Duodenal mucosa (tissue), 2 donors: Measurements from ENCODE around the gene SLC12A9.

Experiments used
- H3K27ac ChIP-seq: one replicate; pipeline ENCODE4 v1.7.0; 2013; ENCODE audit warnings: low read depth, low read length
- H3K27me3 ChIP-seq, 2 donors: one replicate each; pipeline ENCODE4 v1.7.0; 2013; ENCODE audit warnings: low read length in 2 of 2, control low read depth in 1 of 2; ENCODE audit not compliant: insufficient read depth in 2 of 2, control insufficient read depth in 1 of 2
- H3K36me3 ChIP-seq, 2 donors: one replicate each; pipeline ENCODE4 v1.7.0; 2013; ENCODE audit warnings: low read length in 2 of 2, control low read depth in 1 of 2; ENCODE audit not compliant: insufficient read depth in 2 of 2, control insufficient read depth in 1 of 2
- H3K4me1 ChIP-seq, 2 donors: one replicate each; pipeline ENCODE4 v1.7.0; 2013; ENCODE audit warnings: low read length in 2 of 2, control low read depth in 1 of 2; ENCODE audit not compliant: insufficient read depth in 2 of 2, control insufficient read depth in 1 of 2
- H3K4me3 ChIP-seq, 2 donors: one replicate each; pipeline ENCODE4 v1.7.0; 2013; ENCODE audit warnings: low read length in 2 of 2, low read depth in 1 of 2
- H3K9ac ChIP-seq, 2 donors: one replicate each; pipeline ENCODE4 v1.7.0; 2013; ENCODE audit warnings: low read length in 2 of 2, low read depth in 1 of 2
- H3K9me3 ChIP-seq, 2 donors: one replicate each; pipeline ENCODE4 v1.7.0; 2013; ENCODE audit warnings: low read length in 2 of 2, control low read depth in 1 of 2; ENCODE audit not compliant: control insufficient read depth in 1 of 2

Gene SLC12A9

GRCh38 chr7:100860702-100861615 lies 8.4 kb downstream of the SLC12A9 start:
- no peak overlapping the region for H3K27ac ChIP-seq
- H3K9me3 ChIP-seq, result no peaks in the 10 kb centered on the region
- H3K4me1 ChIP-seq, result peaks cover 14 to 18% of the 10 kb centered on the region in 2 donors
- H3K36me3 ChIP-seq, result peaks cover 9 to 36% of the 10 kb centered on the region in 2 donors
- H3K27me3 ChIP-seq, result no peaks in the 10 kb centered on the region
- H3K4me3 ChIP-seq, result no peak overlapping the region
- no peak overlapping the region for H3K9ac ChIP-seq

DNA sequence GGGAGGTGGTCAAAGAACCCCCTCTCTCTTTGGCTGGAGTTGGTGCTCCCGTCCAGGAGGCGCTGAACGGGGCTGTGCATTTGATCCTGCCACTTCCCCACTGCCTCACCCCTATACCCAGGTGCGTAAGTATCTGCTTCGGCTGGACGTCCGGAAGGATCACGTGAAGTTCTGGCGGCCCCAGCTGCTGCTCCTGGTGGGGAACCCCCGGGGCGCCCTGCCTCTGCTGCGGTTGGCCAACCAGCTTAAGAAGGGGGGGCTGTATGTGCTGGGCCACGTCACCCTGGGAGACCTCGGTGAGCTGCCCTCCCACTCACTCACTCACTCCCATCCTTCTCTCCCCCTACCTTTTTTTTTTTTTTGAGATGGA lies 9.1 kb downstream of the SLC12A9 start:
- no peaks in the 10 kb centered on the region for H3K9me3 ChIP-seq
- H3K27me3 ChIP-seq, result no peaks in the 10 kb centered on the region
- H3K4me3 ChIP-seq, result no peak overlapping the region
- no peak overlapping the region for H3K27ac ChIP-seq
- H3K36me3 ChIP-seq, result peaks cover 9 to 36% of the 10 kb centered on the region in 2 donors
- H3K9ac ChIP-seq, result no peak overlapping the region
- H3K4me1 ChIP-seq, result peaks cover 17 to 21% of the 10 kb centered on the region in 2 donors

DNA sequence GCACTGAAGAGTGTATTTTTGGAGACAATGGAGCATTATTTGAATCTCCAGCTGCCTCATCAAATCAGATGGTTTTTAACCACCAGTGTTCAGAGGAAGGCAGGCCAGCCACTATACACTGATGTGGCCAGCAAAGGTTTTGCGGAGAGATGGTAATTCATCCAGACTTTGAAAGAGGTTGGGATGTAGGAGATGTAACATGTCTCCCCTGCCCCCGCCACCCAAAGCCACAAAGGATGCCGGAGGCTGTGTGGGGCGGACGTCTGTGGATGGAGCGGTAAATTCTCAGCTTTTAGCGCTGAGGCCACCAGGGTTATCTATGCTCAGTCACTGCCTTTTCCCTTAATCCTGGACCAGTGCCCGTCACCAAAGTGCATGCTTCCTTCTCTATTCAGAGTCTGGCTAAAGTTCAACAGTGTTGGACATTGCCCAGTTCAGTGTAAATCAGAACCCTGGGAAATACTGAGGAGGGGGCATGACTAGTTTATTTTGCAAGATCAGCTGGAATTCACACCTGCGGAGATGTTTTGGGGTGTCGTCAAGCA lies 11.0 kb downstream of the SLC12A9 start:
- no peak overlapping the region for H3K4me3 ChIP-seq
- H3K27ac ChIP-seq, result no peak overlapping the region
- peaks cover 22 to 32% of the 10 kb centered on the region in 2 donors for H3K4me1 ChIP-seq
- peaks cover 9 to 36% of the 10 kb centered on the region in 2 donors for H3K36me3 ChIP-seq
- no peak overlapping the region for H3K9ac ChIP-seq
- H3K9me3 ChIP-seq, result no peaks in the 10 kb centered on the region
- H3K27me3 ChIP-seq, result no peaks in the 10 kb centered on the region

DNA sequence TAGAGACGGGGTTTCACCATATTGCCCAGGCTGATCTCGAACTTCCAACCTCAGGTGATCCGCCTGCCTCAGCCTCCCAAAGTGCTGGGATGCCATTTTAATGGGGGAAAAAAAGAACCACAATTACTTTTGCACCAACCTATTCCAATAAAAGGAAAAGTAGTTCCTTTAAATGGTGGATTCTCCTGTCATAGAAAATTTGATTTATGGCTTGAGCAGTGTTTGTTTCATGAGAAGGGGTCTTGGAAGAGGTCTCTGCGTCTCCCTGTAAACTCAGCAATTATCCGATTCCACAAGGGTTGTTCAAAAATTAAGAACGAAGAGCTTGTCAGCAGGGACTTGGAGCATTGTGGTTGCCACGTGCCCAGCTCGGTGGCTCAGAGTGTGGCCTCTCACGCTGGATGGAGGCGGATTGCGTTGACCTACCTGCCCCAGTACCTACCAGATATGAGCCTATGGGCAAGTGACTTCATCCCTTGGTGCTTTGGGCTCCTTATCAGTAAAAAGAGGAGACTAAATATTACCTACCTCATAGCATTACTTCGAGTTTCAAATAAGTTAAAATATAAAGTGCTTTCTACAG lies 11.8 kb downstream of the SLC12A9 start:
- Histone ChIP-seq H3K36me3 (peaks cover 9 to 28% of the 10 kb centered on the region in 2 donors), H3K9ac (no peak overlapping the region), H3K27me3 (no peaks in the 10 kb centered on the region), H3K9me3 (no peaks in the 10 kb centered on the region), H3K4me3 (no peak overlapping the region), H3K4me1 (peaks cover 22 to 32% of the 10 kb centered on the region in 2 donors), H3K27ac (no peak overlapping the region)

GRCh38 chr7:100865372-100865911 lies 12.9 kb downstream of the SLC12A9 start:
- Histone ChIP-seq H3K36me3 (peaks cover under 1 to 22% of the 10 kb centered on the region in 2 donors), H3K4me3 (peak overlapping the region; percentile 68 to 72), H3K27ac (no peak overlapping the region), H3K9ac (peak overlapping the region in 1 of 2 donors; percentile 16), H3K9me3 (no peaks in the 10 kb centered on the region), H3K4me1 (peaks cover 22 to 32% of the 10 kb centered on the region in 2 donors), H3K27me3 (no peaks in the 10 kb centered on the region)

DNA sequence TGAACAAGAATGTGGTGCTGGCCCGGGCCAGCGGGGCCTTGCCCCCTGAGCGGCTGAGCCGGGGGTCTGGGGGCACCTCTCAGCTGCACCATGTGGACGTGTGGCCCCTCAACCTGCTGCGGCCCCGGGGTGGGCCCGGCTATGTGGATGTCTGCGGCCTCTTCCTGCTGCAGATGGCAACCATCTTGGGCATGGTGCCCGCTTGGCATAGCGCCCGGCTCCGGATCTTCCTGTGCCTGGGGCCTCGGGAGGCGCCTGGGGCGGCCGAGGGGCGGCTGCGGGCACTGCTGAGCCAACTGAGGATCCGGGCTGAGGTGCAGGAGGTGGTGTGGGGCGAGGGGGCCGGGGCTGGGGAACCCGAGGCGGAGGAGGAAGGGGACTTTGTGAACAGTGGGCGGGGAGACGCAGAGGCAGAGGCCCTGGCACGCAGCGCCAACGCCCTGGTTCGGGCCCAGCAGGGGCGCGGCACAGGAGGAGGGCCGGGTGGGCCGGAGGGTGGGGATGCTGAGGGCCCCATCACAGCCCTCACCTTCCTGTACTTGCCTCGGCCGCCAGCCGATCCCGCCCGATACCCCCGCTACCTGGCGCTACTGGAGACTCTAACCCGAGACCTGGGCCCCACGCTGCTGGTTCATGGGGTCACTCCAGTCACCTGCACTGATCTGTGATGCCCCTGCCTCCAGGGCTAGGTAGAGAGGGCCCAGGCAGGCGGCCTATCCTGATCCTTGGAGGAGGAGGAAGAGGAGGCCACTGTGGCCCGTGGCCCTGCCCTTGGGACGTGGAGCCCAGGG lies 13.6 kb downstream of the SLC12A9 start:
- Histone ChIP-seq H3K4me1 (peaks cover 22 to 32% of the 10 kb centered on the region in 2 donors), H3K27me3 (no peaks in the 10 kb centered on the region), H3K27ac (peak overlapping the region; percentile 57), H3K9me3 (no peaks in the 10 kb centered on the region), H3K9ac (peak overlapping the region; percentile 76 to 87), H3K4me3 (peak overlapping the region; percentile 68 to 72), H3K36me3 (peaks cover 0 to 16% of the 10 kb centered on the region in 2 donors)

DNA sequence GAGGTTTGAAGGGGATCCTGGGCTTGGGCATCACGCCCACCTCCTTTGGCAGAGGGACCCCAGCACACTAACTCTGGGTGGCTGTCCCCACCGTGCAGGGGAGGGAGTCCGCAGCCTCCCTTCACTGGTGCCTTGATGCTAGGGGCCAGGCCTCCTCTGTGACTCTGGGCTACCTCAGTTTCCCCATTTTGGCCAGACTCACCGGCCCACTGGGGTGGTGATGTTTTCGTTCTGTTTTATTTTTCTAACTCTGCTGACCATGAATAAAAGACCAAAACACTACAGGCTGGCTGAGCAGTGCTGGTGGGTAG lies 14.2 kb downstream of the SLC12A9 start:
- Histone ChIP-seq H3K9me3 (no peaks in the 10 kb centered on the region), H3K9ac (peak overlapping the region; percentile 76 to 87), H3K27ac (peak overlapping the region; percentile 57), H3K4me3 (peak overlapping the region; percentile 68 to 72), H3K27me3 (no peaks in the 10 kb centered on the region), H3K4me1 (peaks cover 22 to 32% of the 10 kb centered on the region in 2 donors), H3K36me3 (peaks cover 0 to 15% of the 10 kb centered on the region in 2 donors)

DNA sequence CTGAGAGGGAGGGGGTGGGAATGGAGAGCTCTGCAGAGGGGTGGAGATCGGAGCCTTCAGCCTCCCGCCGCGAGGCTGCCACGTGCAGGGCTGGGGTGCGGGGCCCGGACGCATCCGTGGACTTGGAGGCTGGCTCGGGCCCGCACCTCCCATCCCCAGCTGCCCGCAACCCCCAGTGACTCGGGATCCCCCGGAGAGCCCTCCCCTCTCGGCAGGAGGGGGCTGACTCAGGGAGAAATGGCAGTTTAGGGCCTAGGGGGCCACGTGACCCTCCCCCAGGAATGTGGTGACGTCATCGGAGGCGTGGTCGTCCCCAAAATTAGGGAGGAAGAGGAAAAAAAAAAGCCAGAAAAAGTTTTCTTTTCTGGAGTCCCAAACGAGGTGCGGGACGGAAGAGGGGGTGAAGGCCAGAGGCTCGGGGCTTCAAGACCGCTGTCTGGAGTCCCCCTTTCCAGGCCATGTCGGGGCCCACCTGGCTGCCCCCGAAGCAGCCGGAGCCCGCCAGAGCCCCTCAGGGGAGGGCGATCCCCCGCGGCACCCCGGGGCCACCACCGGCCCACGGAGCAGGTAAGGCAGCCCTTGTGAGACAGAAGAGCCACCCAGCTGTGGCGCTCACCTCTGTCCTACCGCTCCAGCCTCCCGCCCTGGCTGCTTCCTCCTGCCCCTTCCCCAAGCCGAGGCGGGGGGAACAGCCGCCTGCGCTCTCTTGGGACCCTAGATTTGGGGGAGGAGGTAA lies 14.7 kb downstream of the SLC12A9 start, which contains the start of gene TRIP6:
Gene TRIP6 (plus strand): TSS at position 348 of the 736 bp plus-strand sequence. CDS start 111 bp downstream, at position 459.
- Histone ChIP-seq H3K27ac (peak within 1 kb of the TSS; percentile 81), H3K4me1 (peaks cover 22 to 32% of the 10 kb centered on the region in 2 donors), H3K9me3 (no peaks in the 10 kb centered on the region), H3K27me3 (no peaks in the 10 kb centered on the region), H3K4me3 (peak within 1 kb of the TSS; percentile 68 to 72), H3K9ac (peak within 1 kb of the TSS; percentile 76 to 87), H3K36me3 (peaks cover 0 to 12% of the 10 kb centered on the region in 2 donors)
